ENCODE data around the gene ARMC3. TPM values are rescaled to one million over a fixed set of nuclear protein-coding genes. Genes with fewer than 3 reads are reported as not detected.
A peak's percentile ranks its signal among the peaks of the same experiment; 100 is the strongest.

Gene ARMC3
- total RNA-seq, 1 experiment from 2014 or later = 0.09 TPM

- Histone ChIP-seq H3K14ac (ENCODE audit: insufficient read depth, low read length) (no peak overlapping the region; the same call in 1 of the 2 replicates), H3K18ac (ENCODE audit: insufficient read length, low read depth, low read length) (peak overlapping the region; percentile 16), H3K9me3 (ENCODE audit: control insufficient read depth, low read depth, low read length) (no peaks in the 10 kb centered on the region), H3K27ac (ENCODE audit: insufficient read length, low read depth, low read length) (no peak overlapping the region), H3K9ac (ENCODE audit: extremely low read depth, insufficient read length, low read length) (no peak overlapping the region), H3K79me2 (ENCODE audit: insufficient read depth, low read length) (no peaks in the 10 kb centered on the region), H2AFZ (ENCODE audit: low read length) (no peak overlapping the region), H3K27me3 (ENCODE audit: insufficient read depth, low read length) (no peaks in the 10 kb centered on the region), H4K8ac (replicated peaks; ENCODE audit: insufficient read length, low read depth, low read length) (no peak overlapping the region), H3K56ac (ENCODE audit: insufficient read length, low read depth, low read length) (no peak overlapping the region), H2BK20ac (ENCODE audit: low read depth, low read length, poor library complexity, severe bottlenecking) (no peak overlapping the region), H4K20me1 (ENCODE audit: control insufficient read depth, insufficient read depth, insufficient read length) (no peaks in the 10 kb centered on the region), H4K5ac (ENCODE audit: insufficient read length, low read depth, low read length) (no peak overlapping the region), H2AK5ac (ENCODE audit: insufficient read length, low read length) (no peak overlapping the region), H3K79me1 (ENCODE audit: insufficient read depth, low read depth, low read length, poor library complexity, severe bottlenecking) (no peaks in the 10 kb centered on the region), H3T11ph (ENCODE audit: low read length) (no peak overlapping the region), H3K23ac (ENCODE audit: insufficient read length, low read depth, low read length) (no peak overlapping the region), H4K91ac (ENCODE audit: insufficient read length, low read depth, low read length) (no peak overlapping the region), H3K4me1 (ENCODE audit: insufficient read depth, low read length) (no peaks in the 10 kb centered on the region), H2BK15ac (ENCODE audit: low read depth, low read length) (no peak overlapping the region), H2BK120ac (ENCODE audit: low read depth, low read length, poor library complexity, severe bottlenecking) (no peak overlapping the region), H3K4ac (ENCODE audit: low read depth, low read length) (no peak overlapping the region), H3K23me2 (ENCODE audit: insufficient read length, low read depth, low read length, poor library complexity, severe bottlenecking) (no peaks in the 10 kb centered on the region), H2BK5ac (ENCODE audit: insufficient read length, low read length) (no peak overlapping the region), H2BK12ac (ENCODE audit: insufficient read length, low read depth, low read length) (no peak overlapping the region), H3K4me2 (ENCODE audit: insufficient read depth, insufficient read length, low read length) (no peak overlapping the region)
- Mint-ChIP-seq H3K4me1 (peaks cover 13 to 16% of the 10 kb centered on the region in 2 experiments), H3K27me3 (ENCODE audit: low read depth) (peaks cover 2% of the 10 kb centered on the region), H3K27ac (no peak overlapping the region; a peak in 1 of 7 replicates), H3K9me3 (peaks cover 17 to 26% of the 10 kb centered on the region in 2 experiments), H3K36me3 (ENCODE audit: insufficient read depth in 1 of 3, low read depth in 3 of 3) (peaks cover 4 to 15% (median 8%) of the 10 kb centered on the region in 3 experiments; a peak in 6 of 7 replicates), H3K4me3 (no peak overlapping the region)
- TF ChIP-seq CTCF (conservative IDR thresholded peaks at IDR 0.05) = no peak
- no peak for DNase-seq
- no CpG with 5 or more reads among the region's 4 CpGs for WGBS (ENCODE audit: extremely low coverage, insufficient read length, low lambda C conversion rate)
These were observed 33.1 kb upstream of the ARMC3 start for GRCh38 chr10:22894714-22895113.

Data from H9 (cell line).